DMS114 treated with DMSO at 0.1 percent for 48 hours (cell line): Measurements from ENCODE around the gene TMEM107.

ENCODE experiments used
- DNase-seq: peaks from one replicate; lab custom pipeline; 2025; ENCODE audit not compliant: unreplicated experiment; lab: John Stamatoyannopoulos, UW

The TMEM107 gene

GRCh38 chr17:8138672-8139371 lies 37.4 kb downstream of the TMEM107 start:
- peak; percentile 98 for DNase-seq

GRCh38 chr17:8138374-8138671 lies 37.9 kb downstream of the TMEM107 start:
- DNase-seq, result no peak

GRCh38 chr17:8137645-8138373 lies 38.4 kb downstream of the TMEM107 start:
- no peak for DNase-seq

GRCh38 chr17:8133941-8134340 lies 42.2 kb downstream of the TMEM107 start:
- DNase-seq, result no peak

GRCh38 chr17:8133399-8133798 lies 42.8 kb downstream of the TMEM107 start:
- DNase-seq, result no peak

- DNase-seq, result no peak
Observed at GRCh38 chr17:8131844-8132441, 44.2 kb downstream of the TMEM107 start.

GRCh38 chr17:8128125-8128784 lies 47.9 kb downstream of the TMEM107 start:
- DNase-seq, result no peak

- DNase-seq, result peak; percentile 59
Observed at GRCh38 chr17:8126491-8127066, 49.6 kb downstream of the TMEM107 start.

GRCh38 chr17:8125947-8126490 lies 50.2 kb downstream of the TMEM107 start:
- DNase-seq, result peak; percentile 42

- DNase-seq, result peak; percentile 65
Observed at GRCh38 chr17:8125154-8125946, 50.8 kb downstream of the TMEM107 start.

- DNase-seq, result no peak
Observed at GRCh38 chr17:8124350-8125153, 51.6 kb downstream of the TMEM107 start.

GRCh38 chr17:8123695-8124349 lies 52.4 kb downstream of the TMEM107 start, which contains the start of gene HES7:
Gene HES7, minus strand, starts transcription at chr17:8124106. Its CDS starts 22 bp downstream, at chr17:8124084.
- no peak for DNase-seq

- no peak for DNase-seq
Observed at GRCh38 chr17:8122924-8123694, 53.1 kb downstream of the TMEM107 start.
